ENCODE results near the gene CERS5.
"Not testable (repeated sequence)": the region's sequence is repeated elsewhere in the genome, so short reads cannot be mapped to it uniquely, and the experiment has no call there.

CERS5 gene

DNA sequence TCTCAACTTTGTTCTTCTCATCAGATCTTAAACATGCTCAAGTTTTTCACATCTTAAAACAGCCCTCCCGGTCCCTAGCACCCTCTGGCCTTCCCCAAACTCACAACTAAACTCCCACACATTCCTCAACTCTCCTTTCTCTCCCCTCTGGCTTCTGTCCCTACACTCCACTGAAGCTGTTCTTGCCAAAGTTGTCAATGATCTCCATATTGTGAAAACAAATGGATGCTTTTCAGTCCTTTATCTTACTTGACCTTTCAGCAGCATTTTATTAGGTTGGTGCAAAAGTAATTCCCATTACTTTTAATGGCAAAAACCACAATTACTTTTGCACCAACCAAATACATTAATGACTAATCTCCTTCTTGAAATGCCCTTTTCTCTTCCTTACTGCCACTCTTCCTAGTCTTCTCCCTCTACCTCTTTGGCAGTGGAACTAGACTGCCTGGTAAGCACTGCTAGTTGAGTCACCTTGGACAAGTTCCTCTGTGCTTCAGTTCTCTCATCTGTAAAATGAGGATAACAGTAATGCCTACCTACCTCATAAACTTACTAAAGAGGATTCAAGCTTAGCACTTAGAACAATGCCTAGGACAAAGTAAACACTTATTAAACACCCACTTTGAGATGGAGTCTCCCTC, 16.0 kb downstream of the CERS5 start:
- no peak for TF ChIP-seq SUZ12 (IDR thresholded peaks at IDR 0.05; ENCODE audit: extremely low read depth, insufficient read depth, insufficient read length)
- TF ChIP-seq ZNF274 (IDR thresholded peaks at IDR 0.05; ENCODE audit: low read depth, low read length), result no peak
- TF ChIP-seq YY1 (IDR thresholded peaks at IDR 0.05; ENCODE audit: insufficient read depth, insufficient read length), result no peak
- Histone ChIP-seq H3K9ac (ENCODE audit: insufficient read length, low read depth) (no peak overlapping the region), H3K9me3 (ENCODE audit: insufficient read depth, low read length) (no peaks in the 10 kb centered on the region), H3K4me1 (ENCODE audit: insufficient read depth, insufficient read length) (no peaks in the 10 kb centered on the region), H3K4me3 (ENCODE audit: insufficient read length, low read depth) (no peak overlapping the region), H3K36me3 (ENCODE audit: insufficient read depth, insufficient read length, low read length) (peaks cover 16% of the 10 kb centered on the region), H3K27me3 (ENCODE audit: insufficient read depth, insufficient read length) (no peaks in the 10 kb centered on the region)
- DNase-seq (ENCODE audit: low read depth, low spot score), result no peak

DNA sequence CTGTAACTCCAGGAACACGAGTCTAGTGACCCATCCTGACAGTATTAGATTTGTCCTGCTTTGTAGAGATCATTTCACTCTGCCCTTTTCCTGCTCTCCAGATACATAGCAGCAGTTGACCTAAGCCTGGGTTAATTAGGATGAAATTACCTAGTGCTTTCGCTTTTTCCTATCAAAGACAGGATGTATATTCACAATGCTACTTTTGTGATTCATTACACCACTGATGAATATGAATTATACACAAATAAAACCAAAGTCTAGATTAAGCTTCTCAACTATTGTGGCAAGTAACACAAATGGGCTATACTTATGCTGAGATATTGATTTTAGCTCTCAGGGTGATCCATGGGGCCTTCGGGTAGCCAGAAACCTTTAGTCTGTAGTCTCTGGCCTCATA, 17.9 kb downstream of the CERS5 start:
- Histone ChIP-seq H3K4me3 (ENCODE audit: insufficient read length, low read depth) (no peak overlapping the region), H3K36me3 (ENCODE audit: insufficient read depth, insufficient read length, low read length) (peaks cover 18% of the 10 kb centered on the region), H3K4me1 (ENCODE audit: insufficient read depth, insufficient read length) (no peaks in the 10 kb centered on the region), H3K9me3 (ENCODE audit: insufficient read depth, low read length) (no peaks in the 10 kb centered on the region), H3K27me3 (ENCODE audit: insufficient read depth, insufficient read length) (no peaks in the 10 kb centered on the region), H3K9ac (ENCODE audit: insufficient read length, low read depth) (no peak overlapping the region)
- TF ChIP-seq YY1 (IDR thresholded peaks at IDR 0.05; ENCODE audit: insufficient read depth, insufficient read length) (no peak), ZNF274 (IDR thresholded peaks at IDR 0.05; ENCODE audit: low read depth, low read length) (no peak), SUZ12 (IDR thresholded peaks at IDR 0.05; ENCODE audit: extremely low read depth, insufficient read depth, insufficient read length) (no peak)
- DNase-seq (ENCODE audit: low read depth, low spot score), result no peak

- not testable (repeated sequence) for H3K27me3 ChIP-seq (ENCODE audit: insufficient read depth, insufficient read length); DNase-seq (ENCODE audit: low read depth, low spot score); H3K9ac ChIP-seq (ENCODE audit: insufficient read length, low read depth); H3K9me3 ChIP-seq (ENCODE audit: insufficient read depth, low read length); H3K4me1 ChIP-seq (ENCODE audit: insufficient read depth, insufficient read length); H3K4me3 ChIP-seq (ENCODE audit: insufficient read length, low read depth)
- H3K36me3 ChIP-seq (ENCODE audit: insufficient read depth, insufficient read length, low read length), result peaks cover 19% of the 10 kb centered on the region
These were observed 19.2 kb downstream of the CERS5 start for GRCh38 chr12:50148011-50148410.

DNA sequence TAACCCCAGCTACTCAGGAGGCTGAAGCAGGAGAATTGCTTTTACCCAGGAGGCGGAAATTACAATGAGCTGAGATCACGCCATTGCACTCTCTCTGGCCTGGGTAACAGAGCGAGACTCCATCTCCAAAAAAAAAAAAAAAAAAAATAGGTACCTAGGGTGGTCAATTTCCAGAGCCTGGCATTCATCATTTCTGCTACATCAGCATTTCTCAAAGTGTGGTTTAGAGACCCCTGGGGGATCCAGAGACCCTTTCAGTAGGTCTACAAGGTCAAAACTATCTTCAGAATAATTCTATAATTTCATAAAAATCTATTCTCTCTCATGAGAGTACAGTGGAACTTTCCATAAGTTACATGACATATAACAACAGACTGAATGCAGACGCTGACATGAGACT, 19.9 kb downstream of the CERS5 start:
- Histone ChIP-seq H3K36me3 (ENCODE audit: insufficient read depth, insufficient read length, low read length) (peaks cover 23% of the 10 kb centered on the region), H3K4me3 (ENCODE audit: insufficient read length, low read depth) (no peak overlapping the region), H3K9ac (ENCODE audit: insufficient read length, low read depth) (no peak overlapping the region), H3K9me3 (ENCODE audit: insufficient read depth, low read length) (no peaks in the 10 kb centered on the region), H3K27me3 (ENCODE audit: insufficient read depth, insufficient read length) (no peaks in the 10 kb centered on the region), H3K4me1 (ENCODE audit: insufficient read depth, insufficient read length) (no peaks in the 10 kb centered on the region)
- DNase-seq (ENCODE audit: low read depth, low spot score), result no peak
- TF ChIP-seq SUZ12 (IDR thresholded peaks at IDR 0.05; ENCODE audit: extremely low read depth, insufficient read depth, insufficient read length) (no peak), ZNF274 (IDR thresholded peaks at IDR 0.05; ENCODE audit: low read depth, low read length) (no peak), YY1 (IDR thresholded peaks at IDR 0.05; ENCODE audit: insufficient read depth, insufficient read length) (no peak)

- no peak overlapping the region for H3K9ac ChIP-seq (ENCODE audit: insufficient read length, low read depth)
- no peak overlapping the region for H3K4me3 ChIP-seq (ENCODE audit: insufficient read length, low read depth)
- peaks cover 38% of the 10 kb centered on the region for H3K36me3 ChIP-seq (ENCODE audit: insufficient read depth, insufficient read length, low read length)
- no peaks in the 10 kb centered on the region for H3K4me1 ChIP-seq (ENCODE audit: insufficient read depth, insufficient read length)
- no peaks in the 10 kb centered on the region for H3K27me3 ChIP-seq (ENCODE audit: insufficient read depth, insufficient read length)
- no peaks in the 10 kb centered on the region for H3K9me3 ChIP-seq (ENCODE audit: insufficient read depth, low read length)
- TF ChIP-seq YY1 (IDR thresholded peaks at IDR 0.05; ENCODE audit: insufficient read depth, insufficient read length) (no peak), SUZ12 (IDR thresholded peaks at IDR 0.05; ENCODE audit: extremely low read depth, insufficient read depth, insufficient read length) (no peak), ZNF274 (IDR thresholded peaks at IDR 0.05; ENCODE audit: low read depth, low read length) (no peak)
- DNase-seq (ENCODE audit: low read depth, low spot score), result no peak
These were observed 21.7 kb downstream of the CERS5 start for GRCh38 chr12:50145439-50145838.

- Histone ChIP-seq H3K9ac (ENCODE audit: insufficient read length, low read depth) (no peak overlapping the region), H3K27me3 (ENCODE audit: insufficient read depth, insufficient read length) (no peaks in the 10 kb centered on the region), H3K4me1 (ENCODE audit: insufficient read depth, insufficient read length) (no peaks in the 10 kb centered on the region), H3K4me3 (ENCODE audit: insufficient read length, low read depth) (no peak overlapping the region), H3K9me3 (ENCODE audit: insufficient read depth, low read length) (no peaks in the 10 kb centered on the region), H3K36me3 (ENCODE audit: insufficient read depth, insufficient read length, low read length) (peaks cover 51% of the 10 kb centered on the region)
- TF ChIP-seq YY1 (IDR thresholded peaks at IDR 0.05; ENCODE audit: insufficient read depth, insufficient read length) (no peak), SUZ12 (IDR thresholded peaks at IDR 0.05; ENCODE audit: extremely low read depth, insufficient read depth, insufficient read length) (no peak), ZNF274 (IDR thresholded peaks at IDR 0.05; ENCODE audit: low read depth, low read length) (no peak)
- DNase-seq (ENCODE audit: low read depth, low spot score), result no peak
These were observed 24.2 kb downstream of the CERS5 start for GRCh38 chr12:50142993-50143392.

DNA sequence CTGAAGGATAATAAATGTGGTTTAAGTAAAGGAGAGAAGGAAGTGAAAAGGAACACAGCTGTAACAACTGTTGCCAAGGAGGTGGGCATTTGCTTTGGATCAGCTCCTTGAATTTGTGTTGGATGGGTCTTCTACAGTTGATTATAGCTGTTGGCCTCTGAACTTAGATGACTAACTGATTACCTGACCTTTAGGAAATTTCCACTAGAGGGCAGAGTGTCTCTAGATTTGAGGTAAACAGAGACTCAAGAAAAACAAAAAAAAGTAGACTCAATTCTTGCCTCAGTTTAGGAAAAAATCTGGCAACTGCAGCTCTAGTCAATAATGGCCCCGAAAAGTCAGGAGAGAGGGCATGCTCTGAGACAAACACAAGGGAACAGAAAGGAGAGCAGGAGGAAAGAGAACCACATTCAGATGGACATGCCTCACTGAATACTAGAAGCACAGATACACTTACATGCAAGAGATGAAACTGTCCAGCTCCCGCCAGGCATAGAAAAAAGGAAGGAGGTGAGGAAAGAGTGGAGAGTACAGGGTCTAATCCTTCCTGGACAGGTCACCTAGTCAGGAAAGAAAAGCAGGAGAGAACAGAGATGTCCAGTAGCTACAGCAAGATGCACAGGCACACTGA, 34.5 kb downstream of the CERS5 start:
- H3K4me1 ChIP-seq (ENCODE audit: insufficient read depth, insufficient read length), result no peaks in the 10 kb centered on the region
- H3K4me3 ChIP-seq (ENCODE audit: insufficient read length, low read depth), result no peak overlapping the region
- H3K27me3 ChIP-seq (ENCODE audit: insufficient read depth, insufficient read length), result no peaks in the 10 kb centered on the region
- H3K36me3 ChIP-seq (ENCODE audit: insufficient read depth, insufficient read length, low read length), result peaks cover 89% of the 10 kb centered on the region
- peak; percentile 52 for DNase-seq (ENCODE audit: low read depth, low spot score)
- no peak overlapping the region for H3K9ac ChIP-seq (ENCODE audit: insufficient read length, low read depth)
- H3K9me3 ChIP-seq (ENCODE audit: insufficient read depth, low read length), result no peaks in the 10 kb centered on the region
- TF ChIP-seq ZNF274 (IDR thresholded peaks at IDR 0.05; ENCODE audit: low read depth, low read length), result no peak

Measured in NT2/D1 (cell line).